GM12878 (cell line): ENCODE measurements around the gene TRAF2. TPM values are rescaled to one million over a fixed set of nuclear protein-coding genes. Genes with fewer than 3 reads are reported as not detected.

Experiments
- ATAC-seq: fragments of 200-7000 bp; cut with Tn5 transposase; 3 replicates; pipeline ENCODE4 v1.9.1; 2020; ENCODE audit warnings: mild to moderate bottlenecking, moderate library complexity
- BruUV-seq: library from RNA; stranded (reverse); fragments of 400-500 nt; replicated peaks from 2 replicates; lab custom pipeline; 2021; lab: Mats Ljungman, UMichigan
- CTCF ChIA-PET: fragments of 300-600 bp; sonication (Branson Sonifier 250); formaldehyde crosslinking; extraction: SDS; loops from one replicate; lab custom pipeline; 2021; ENCODE audit warnings: inconsistent platforms; lab: Yijun Ruan, JAX
- POLR2A ChIA-PET: fragments of 350-600 bp; formaldehyde crosslinking; extraction: SDS; loops from one replicate; lab custom pipeline; 2021; ENCODE audit warnings: inconsistent platforms; lab: Charles Lee
- RAD21 ChIA-PET: fragments of 300-600 bp; sonication (Branson Sonifier 250); formaldehyde crosslinking; loops from one replicate; lab custom pipeline; 2023; ENCODE audit warnings: antibody characterized with exemption; ENCODE audit not compliant: unreplicated experiment; lab: Charles Lee
- SMC1A ChIA-PET: fragments of 300-600 bp; sonication (Branson Sonifier 250); formaldehyde crosslinking; loops from one replicate; lab custom pipeline; 2023; ENCODE audit not compliant: unreplicated experiment, uncharacterized antibody; lab: Charles Lee
- DNase-seq: peaks from one replicate; pipeline ENCODE4 v3.0.0-alpha.2; 2011; ENCODE audit warnings: low read depth, low spot score
- FAIRE-seq: peaks from 3 replicates; lab custom pipeline; 2011; peaks lifted over from hg19 to GRCh38; lab: Jason Lieb, UNC
- H2AFZ ChIP-seq: 2 replicates; pipeline ENCODE4 v1.6.0; 2011; ENCODE audit warnings: low read depth, low read length, control low read depth; ENCODE audit not compliant: control insufficient read depth
- H3K27ac ChIP-seq: 2 replicates; pipeline ENCODE4 v1.5.1; 2011; ENCODE audit warnings: control low read depth; ENCODE audit not compliant: control insufficient read depth, insufficient read depth
- H3K27me3 ChIP-seq, 2 experiments: replicated peaks in 1 of 2; 2 replicates each; pipeline versions ENCODE4 v1.6.0 to v1.6.1; 2011; ENCODE audit warnings: low read length in 1 of 2; ENCODE audit not compliant: control insufficient read depth in 2 of 2, insufficient read depth in 2 of 2
- H3K36me3 ChIP-seq, 2 experiments: 2 replicates each; pipeline ENCODE4 v1.5.1; 2011; ENCODE audit warnings: low read length in 1 of 2; ENCODE audit not compliant: control insufficient read depth in 2 of 2, insufficient read depth in 2 of 2
- H3K4me1 ChIP-seq: 2 replicates; pipeline ENCODE4 v1.6.1; 2011; ENCODE audit warnings: mild to moderate bottlenecking, low read length, moderate library complexity, mixed read lengths; ENCODE audit not compliant: control insufficient read depth, insufficient read depth
- H3K4me2 ChIP-seq: 2 replicates; pipeline ENCODE4 v1.6.0; 2011; ENCODE audit warnings: control low read depth; ENCODE audit not compliant: control insufficient read depth, insufficient read depth
- H3K4me3 ChIP-seq: fragments of 200-600 bp; sonication (generic); 2 replicates; pipeline ENCODE4 v1.5.1; 2016
- H3K79me2 ChIP-seq: 2 replicates; pipeline ENCODE4 v1.6.0; 2011; ENCODE audit warnings: low read length; ENCODE audit not compliant: control insufficient read depth, insufficient read depth
- H3K9ac ChIP-seq: 2 replicates; pipeline ENCODE4 v1.8.0; 2011; ENCODE audit warnings: low read length, control low read depth, mixed read lengths; ENCODE audit not compliant: control insufficient read depth, insufficient read depth
- H3K9me3 ChIP-seq: replicated peaks from 3 replicates; pipeline ENCODE4 v1.5.1; 2011; ENCODE audit warnings: mild to moderate bottlenecking, low read length; ENCODE audit not compliant: control insufficient read depth, insufficient read depth
- H4K20me1 ChIP-seq: 2 replicates; pipeline ENCODE4 v1.6.0; 2011; ENCODE audit not compliant: control insufficient read depth, insufficient read depth
- ASH2L ChIP-seq: fragments of 300-600, 200-600 bp; sonication (generic); IDR thresholded peaks from 2 replicates; pipeline ENCODE4 v1.6.1; 2017; ENCODE audit warnings: low read depth, mild to moderate bottlenecking, borderline replicate concordance
- CHD2 ChIP-seq: IDR thresholded peaks from 2 replicates; pipeline ENCODE4 v1.6.1; 2011; ENCODE audit warnings: low read depth, low read length, improper control_type of control experiment, borderline replicate concordance
- CREM ChIP-seq: IDR thresholded peaks from 2 replicates; pipeline ENCODE4 v1.6.1; 2014; ENCODE audit warnings: antibody characterized with exemption, low read depth
- FOXK2 ChIP-seq: fragments of 450-650 bp; IDR thresholded peaks from 2 replicates; pipeline ENCODE4 v1.6.1; 2017; ENCODE audit warnings: mild to moderate bottlenecking, moderate library complexity
- IRF5 ChIP-seq: fragments of 450-650 bp; IDR thresholded peaks from 2 replicates; pipeline ENCODE4 v1.6.1; 2017; ENCODE audit warnings: borderline replicate concordance
- MAX ChIP-seq: IDR thresholded peaks from 2 replicates; pipeline ENCODE4 v1.6.1; 2012; ENCODE audit warnings: low read depth, low read length, improper control_type of control experiment
- NKRF ChIP-seq: fragments of 450-650 bp; conservative IDR thresholded peaks from 2 replicates; pipeline ENCODE4 v1.6.1; 2017; ENCODE audit warnings: mild to moderate bottlenecking, moderate library complexity
- POLR2A ChIP-seq: IDR thresholded peaks from 2 replicates; pipeline ENCODE4 v1.6.1; 2011; ENCODE audit warnings: low read depth, mild to moderate bottlenecking, low read length
- POU2F2 ChIP-seq: IDR thresholded peaks from 3 replicates; pipeline ENCODE4 v1.6.1; 2011; ENCODE audit warnings: low read depth, mild to moderate bottlenecking, low read length, borderline replicate concordance
- RCOR1 ChIP-seq: conservative IDR thresholded peaks from 2 replicates; pipeline ENCODE4 v1.6.1; 2012; ENCODE audit warnings: low read depth, low read length, improper control_type of control experiment
- TCF7 ChIP-seq: IDR thresholded peaks from 2 replicates; pipeline ENCODE4 v1.6.1; 2014; ENCODE audit warnings: antibody characterized with exemption, borderline replicate concordance
- USF1 ChIP-seq: IDR thresholded peaks from 2 replicates; pipeline ENCODE4 v1.6.1; 2011; ENCODE audit warnings: borderline replicate concordance, low read depth, mild to moderate bottlenecking, moderate library complexity, mixed read lengths, low read length; ENCODE audit not compliant: insufficient read depth; ENCODE audit errors: extremely low read length
- WGBS: methylation state at CpG from one replicate; pipeline ENCODE4 v1.1.6; 2016; ENCODE audit warnings: low lambda C conversion rate; ENCODE audit not compliant: insufficient replicate concordance, insufficient coverage; ENCODE audit errors: missing lambda C conversion rate; 5-methylcytosine and 5-hydroxymethylcytosine counted together
- in situ Hi-C: fragments of 300-500 bp; cut with MboI; formaldehyde crosslinking; loops from 9 replicates; pipeline ENCODE4 v1.14.3; 2018; ENCODE audit warnings: mixed read lengths
- intact Hi-C: fragments of 100-400 bp; cut with micrococcal nuclease; formaldehyde crosslinking; loops from one replicate; pipeline ENCODE4 v1.14.2; 2022; ENCODE audit not compliant: unreplicated experiment
- polyA plus RNA-seq, 11 experiments: library from polyadenylated mRNA; depleted of rRNA in 4 of 11; unstranded in 6 of 11; stranded (reverse) in 5 of 11; fragments of >200 nt; fragmentation: Nextera tagmentation in 4 of 11; fragmentation: Illumina TruSeq in 1 of 11; extraction: Ambion mirVana in 4 of 11; extraction: Trizol in 1 of 11; gene quantifications; 1 replicate in 1 of 11; 2 replicates in 10 of 11; pipeline versions ENCODE4 v1.2.1 to v1.2.3, GENCODE V29; 2011 to 2016; ENCODE audit warnings: inconsistent platforms in 2 of 11, missing spikeins in 2 of 11, low read depth in 1 of 11
- total RNA-seq, 4 experiments: library from RNA; depleted of rRNA in 3 of 4; stranded (reverse); fragments of >200 nt in 3 of 4; fragmentation: Illumina TruSeq in 1 of 4; extraction: Trizol in 1 of 4; gene quantifications; 2 replicates each; pipeline versions ENCODE4 v1.2.1 to v1.2.3, GENCODE V29; 2013 to 2021

TRAF2 gene
- total and polyA plus RNA-seq, 10 of the 15 experiments (the other 5 are each of a cell fraction or from before 2014, with no cell fraction given): 0.34 to 39.5 (median 18.7) TPM

GRCh38 chr9:136916330-136917184, 30.2 kb downstream of the TRAF2 start:
- ChIA-PET CTCF (no interaction called here), RAD21 (no interaction called here)
- DNase-seq: no peak

More at GRCh38 chr9:136916330-136917184, 30.2 kb downstream of the TRAF2 start:
- H3K4me3 ChIP-seq: no peak overlapping the region
- H2AFZ ChIP-seq: no peak overlapping the region
- no peaks in the 10 kb centered on the region for H3K4me1 ChIP-seq
- in situ Hi-C loops: no loop called here
- H3K9ac ChIP-seq: no peak overlapping the region
- no peaks in the 10 kb centered on the region; the same call in 1 of the 2 replicates for H4K20me1 ChIP-seq
- no peak overlapping the region for H3K4me2 ChIP-seq
- H3K79me2 ChIP-seq: no peaks in the 10 kb centered on the region
- WGBS: 89% methylated on average over 32 of the region's 32 CpGs
- no peaks in the 10 kb centered on the region for H3K9me3 ChIP-seq
- peaks cover 33 to 42% of the 10 kb centered on the region in 2 experiments for H3K36me3 ChIP-seq
- intact Hi-C loops: no loop called here
- TF ChIP-seq ASH2L (no peak), USF1 (no peak), IRF5 (no peak), RCOR1 (no peak), NKRF (no peak), POU2F2 (no peak), FOXK2 (no peak), POLR2A (peak; percentile 5; the same call in 1 of the 2 replicates), TCF7 (no peak), CREM (peak; percentile 21; the same call in 1 of the 2 replicates), CHD2 (no peak), MAX (no peak)
- no peak for ATAC-seq
- SMC1A ChIA-PET: no interaction called here
- no peaks in the 10 kb centered on the region for H3K27me3 ChIP-seq
- H3K27ac ChIP-seq: no peak overlapping the region
- BruUV-seq: no TSS peak
- POLR2A ChIA-PET: no interaction called here
- FAIRE-seq: no peak
